Epithelial cell of esophagus (primary cell): ENCODE results near the gene CLPSL2.
A peak's percentile ranks its signal among the peaks of the same experiment; 100 is the strongest.

Experiments
- DNase-seq: peaks from one replicate; pipeline ENCODE4 v3.0.0; 2010; ENCODE audit warnings: low read depth
- H3K4me3 ChIP-seq: 2 replicates; pipeline ENCODE4 v1.5.1; 2011; ENCODE audit warnings: mild to moderate bottlenecking, low read length, control low read depth
- TF ChIP-seq, protein P1 (sequence below): IDR thresholded peaks from 2 replicates; pipeline ENCODE4 v1.5.1; 2011; ENCODE audit warnings: low read depth, mild to moderate bottlenecking, low read length, control low read depth, inconsistent platforms; ENCODE audit not compliant: insufficient read depth; ENCODE audit errors: missing control alignments

Gene CLPSL2

DNA sequence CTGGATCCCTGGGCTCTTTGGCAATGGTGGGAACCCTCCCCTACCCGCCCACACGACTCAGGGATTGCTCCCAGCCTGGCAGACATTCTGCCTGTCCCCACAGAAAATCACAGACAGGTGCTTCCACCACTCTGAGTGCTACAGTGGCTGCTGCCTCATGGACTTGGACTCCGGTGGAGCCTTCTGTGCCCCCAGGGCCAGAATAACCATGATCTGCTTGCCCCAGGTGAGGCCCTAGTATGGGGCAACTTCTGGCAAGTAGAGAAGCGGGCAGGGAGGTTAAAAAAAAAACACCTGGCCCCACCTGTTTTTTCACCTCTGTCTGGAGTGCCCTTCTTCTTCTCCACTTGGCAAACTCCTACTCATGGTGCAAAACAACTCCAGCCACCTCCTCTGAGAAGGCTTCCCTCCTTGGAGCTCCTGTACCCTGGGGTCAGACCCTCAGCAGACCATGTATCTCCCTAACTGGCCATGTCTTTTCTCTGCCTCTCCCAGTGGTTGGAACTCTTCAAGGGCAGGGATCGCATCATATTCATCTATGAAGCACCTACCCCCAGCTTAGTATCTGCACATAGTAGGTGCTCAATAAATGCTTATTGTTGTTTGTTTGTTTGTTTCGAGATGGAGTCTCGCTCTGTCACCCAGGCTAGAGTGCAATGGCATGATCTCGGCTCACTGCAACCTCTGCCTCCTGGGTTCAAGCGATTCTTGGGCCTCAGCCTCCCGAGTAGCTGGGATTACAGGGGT, 1.1 kb downstream of the CLPSL2 start:
- no peak overlapping the region for H3K4me3 ChIP-seq
- DNase-seq, result no peak
- TF ChIP-seq, protein P1, sequence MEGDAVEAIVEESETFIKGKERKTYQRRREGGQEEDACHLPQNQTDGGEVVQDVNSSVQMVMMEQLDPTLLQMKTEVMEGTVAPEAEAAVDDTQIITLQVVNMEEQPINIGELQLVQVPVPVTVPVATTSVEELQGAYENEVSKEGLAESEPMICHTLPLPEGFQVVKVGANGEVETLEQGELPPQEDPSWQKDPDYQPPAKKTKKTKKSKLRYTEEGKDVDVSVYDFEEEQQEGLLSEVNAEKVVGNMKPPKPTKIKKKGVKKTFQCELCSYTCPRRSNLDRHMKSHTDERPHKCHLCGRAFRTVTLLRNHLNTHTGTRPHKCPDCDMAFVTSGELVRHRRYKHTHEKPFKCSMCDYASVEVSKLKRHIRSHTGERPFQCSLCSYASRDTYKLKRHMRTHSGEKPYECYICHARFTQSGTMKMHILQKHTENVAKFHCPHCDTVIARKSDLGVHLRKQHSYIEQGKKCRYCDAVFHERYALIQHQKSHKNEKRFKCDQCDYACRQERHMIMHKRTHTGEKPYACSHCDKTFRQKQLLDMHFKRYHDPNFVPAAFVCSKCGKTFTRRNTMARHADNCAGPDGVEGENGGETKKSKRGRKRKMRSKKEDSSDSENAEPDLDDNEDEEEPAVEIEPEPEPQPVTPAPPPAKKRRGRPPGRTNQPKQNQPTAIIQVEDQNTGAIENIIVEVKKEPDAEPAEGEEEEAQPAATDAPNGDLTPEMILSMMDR, result no peak

DNA sequence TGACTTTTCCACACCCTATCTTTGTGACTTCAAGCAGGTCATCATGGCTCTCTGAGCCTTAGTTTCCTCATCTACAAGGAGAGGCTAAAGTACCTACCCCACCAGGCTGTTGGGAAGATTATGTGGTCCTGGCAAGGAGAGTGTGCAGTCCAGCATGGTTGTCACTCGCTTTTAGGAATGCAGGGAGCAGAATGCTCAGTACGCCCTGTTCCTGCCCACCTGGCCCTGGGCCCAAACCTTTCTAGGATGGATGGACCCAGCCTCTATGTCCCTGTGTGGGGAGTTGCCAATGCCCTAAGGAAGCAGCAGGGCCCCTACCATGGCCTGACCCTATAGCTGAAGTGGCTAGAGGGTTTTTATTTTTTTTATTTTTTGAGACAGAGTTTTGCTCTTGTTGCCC, 2.0 kb downstream of the CLPSL2 start:
- TF ChIP-seq, protein P1, result no peak
- DNase-seq, result no peak
- H3K4me3 ChIP-seq, result no peak overlapping the region

DNA sequence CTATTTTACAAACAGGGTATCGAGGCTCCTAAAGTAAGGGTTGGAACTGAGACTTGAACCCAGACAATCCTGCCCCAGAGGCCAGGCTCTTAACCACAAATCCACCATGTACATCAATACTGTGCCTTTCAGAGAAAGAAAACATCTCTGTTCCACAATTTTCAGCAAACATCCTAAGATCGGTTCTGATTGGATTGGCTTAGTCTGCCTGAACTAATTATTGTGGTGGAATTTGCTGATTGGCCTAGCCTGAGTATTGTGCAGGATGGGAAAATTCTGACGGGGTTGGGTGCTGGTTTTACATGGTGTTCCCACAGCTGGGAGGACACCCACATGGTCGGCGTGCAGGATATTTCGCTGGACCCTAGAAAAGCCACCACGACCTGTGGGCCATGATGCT, 4.3 kb downstream of the CLPSL2 start, which contains the start of gene CLPSL1:
Gene CLPSL1, plus strand, starts transcription at position 301 of the 400 bp plus-strand sequence. Its CDS starts 92 bp downstream, at position 393.
- no peak within 1 kb of the TSS for H3K4me3 ChIP-seq
- TF ChIP-seq, protein P1, result no peak
- DNase-seq, result no peak

DNA sequence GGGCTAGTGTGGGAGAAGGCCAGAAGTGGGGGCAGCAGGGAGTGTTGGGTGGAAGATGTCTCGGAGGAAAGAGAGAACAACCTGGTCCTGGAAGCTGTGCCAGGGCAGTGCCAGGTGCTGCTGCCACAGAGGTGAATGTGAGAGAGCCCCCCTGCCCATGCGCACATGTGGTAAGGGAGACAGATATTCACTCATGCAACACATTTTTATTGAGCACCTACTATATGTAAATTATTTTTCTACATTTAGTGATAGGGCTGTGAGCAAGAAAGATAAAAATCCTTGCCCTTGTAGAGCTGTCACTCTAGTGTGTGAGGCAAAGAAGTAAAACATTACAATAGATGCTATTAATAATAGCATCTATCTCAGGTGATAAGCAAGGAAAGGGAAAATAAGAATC, 4.9 kb downstream of the CLPSL2 start:
- TF ChIP-seq, protein P1, result no peak
- H3K4me3 ChIP-seq, result no peak overlapping the region
- no peak for DNase-seq

DNA sequence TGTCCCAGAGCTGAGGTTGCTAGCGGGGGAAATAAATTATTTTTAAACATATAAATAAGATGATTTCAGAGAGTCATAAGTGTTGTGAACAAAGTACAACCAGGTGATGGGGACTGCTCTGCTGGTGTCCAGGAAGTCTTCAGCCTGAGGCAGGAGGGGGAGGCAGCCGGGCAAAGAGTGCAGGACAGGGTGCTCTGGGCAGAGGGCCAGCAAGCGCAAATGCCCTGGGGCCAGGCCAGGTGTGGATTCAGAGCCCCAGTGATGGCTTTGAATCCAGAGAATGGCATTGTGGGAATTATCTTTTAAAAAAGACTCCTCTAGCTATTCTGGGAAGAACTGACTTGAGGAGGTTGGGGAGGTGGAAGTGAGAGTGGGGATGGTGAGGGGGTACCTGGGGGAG, 6.0 kb downstream of the CLPSL2 start:
- DNase-seq, result peak; percentile 40
- H3K4me3 ChIP-seq, result no peak overlapping the region
- TF ChIP-seq, protein P1, result no peak

DNA sequence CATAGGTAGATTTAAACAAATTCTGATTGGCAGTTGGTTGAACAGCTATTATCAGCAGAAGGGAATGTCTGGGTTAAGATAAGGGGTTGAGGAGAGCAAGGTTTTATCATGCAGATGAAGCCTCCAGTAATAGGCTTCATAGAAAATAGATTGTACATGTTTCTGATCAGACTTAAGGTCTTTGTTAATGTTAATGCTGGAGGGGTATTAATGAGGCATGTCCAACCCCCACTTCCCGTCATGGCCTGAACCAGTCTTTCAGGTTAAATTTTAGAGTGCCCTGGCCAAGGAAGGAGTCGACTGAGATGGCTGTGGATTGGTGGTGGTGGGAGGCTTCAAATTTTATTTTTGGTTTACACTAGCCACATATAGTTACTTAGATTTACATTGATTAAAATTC, 7.8 kb downstream of the CLPSL2 start:
- no peak for DNase-seq
- H3K4me3 ChIP-seq, result no peak overlapping the region
- TF ChIP-seq, protein P1, result no peak

DNA sequence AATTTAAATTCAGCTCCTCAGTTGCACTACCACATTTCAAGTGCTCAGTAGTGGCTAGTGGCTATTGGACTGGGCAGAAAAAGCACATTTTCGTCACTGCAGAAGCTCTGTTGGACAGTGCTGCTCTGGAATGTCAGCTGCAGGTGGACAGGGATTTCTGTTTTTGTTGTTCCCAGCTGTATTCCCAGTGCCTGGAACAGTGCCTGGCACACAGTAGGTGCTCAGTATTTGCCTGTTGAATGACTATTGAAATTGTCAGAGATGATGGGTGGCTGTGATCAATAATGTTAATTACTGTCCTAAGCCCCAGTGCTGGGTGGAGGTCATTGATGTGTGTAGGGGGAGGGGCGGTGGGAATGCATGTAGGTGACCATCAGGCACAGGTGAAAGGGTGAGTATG, 9.9 kb downstream of the CLPSL2 start:
- TF ChIP-seq, protein P1, result no peak
- no peak for DNase-seq

More for the DNA sequence above, 9.9 kb downstream of the CLPSL2 start:
- no peak overlapping the region for H3K4me3 ChIP-seq
